OCI-M2 (cell line): ENCODE data around the gene RNF13.
A peak's percentile ranks its signal among the peaks of the same experiment; 100 is the strongest.
"Not testable (repeated sequence)": the region's sequence is repeated elsewhere in the genome, so short reads cannot be mapped to it uniquely, and the experiment has no call there.

ENCODE experiments used
- DNase-seq: peaks from one replicate; lab custom pipeline; 2025; ENCODE audit not compliant: unreplicated experiment; lab: John Stamatoyannopoulos, UW

RNF13 gene

GRCh38 chr3:149949181-149949580 is 136.2 kb downstream of the RNF13 start:
- DNase-seq = no peak

GRCh38 chr3:149954812-149955211 is 141.8 kb downstream of the RNF13 start:
- DNase-seq = no peak

DNA sequence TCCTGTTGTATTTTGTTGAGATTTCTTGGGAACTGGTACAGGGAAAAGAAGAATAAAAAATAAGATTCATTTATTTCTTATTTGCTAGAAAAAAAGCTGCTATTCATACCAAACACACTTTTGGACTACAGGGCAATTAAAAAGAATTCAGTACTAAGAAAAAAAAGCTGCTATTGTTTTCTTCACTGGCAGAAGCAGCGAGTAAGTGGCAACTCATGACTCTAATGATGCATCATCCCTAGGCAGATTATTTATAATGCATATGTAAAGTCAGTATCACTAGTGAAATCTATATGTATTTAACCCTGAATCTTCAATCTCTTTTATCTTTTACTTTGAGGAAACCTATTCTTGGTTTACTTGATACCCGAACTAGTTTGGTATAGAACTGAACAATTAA is 142.4 kb downstream of the RNF13 start:
- no peak for DNase-seq

DNA sequence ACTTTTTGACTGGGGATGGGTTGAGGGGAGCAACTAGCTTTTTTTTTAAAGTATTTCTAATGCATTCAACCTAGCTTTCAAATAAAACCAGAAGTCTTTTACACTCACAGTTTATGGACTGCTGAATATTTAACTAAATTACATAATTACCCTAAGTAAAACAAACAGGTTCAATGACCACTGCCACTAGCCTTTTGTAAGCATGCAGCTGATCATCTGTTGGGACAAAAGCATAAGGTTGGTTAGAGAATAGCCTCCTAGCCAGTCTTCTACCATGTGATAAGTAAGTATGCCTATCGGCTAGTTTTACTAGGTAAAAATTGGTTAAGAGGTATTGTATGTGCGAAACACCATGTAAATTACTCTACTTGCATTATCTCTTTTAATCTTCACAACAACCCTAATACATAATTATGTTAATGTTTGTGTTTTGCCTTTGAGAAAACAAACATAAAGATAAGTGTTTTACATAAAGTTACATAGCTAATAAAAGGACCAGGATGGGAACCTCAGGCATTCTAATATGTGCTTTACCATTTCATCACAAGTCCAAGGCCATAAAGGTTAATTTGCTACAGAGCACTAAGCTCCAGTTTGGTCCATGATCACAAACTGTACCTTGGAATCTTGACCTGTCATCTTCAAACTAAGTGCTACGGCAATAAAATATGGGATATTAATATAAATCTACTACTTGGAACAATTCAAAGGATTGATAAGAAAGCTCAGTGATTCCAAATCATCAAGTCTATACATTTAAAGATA is 144.5 kb downstream of the RNF13 start:
- no peak for DNase-seq

GRCh38 chr3:149958171-149958796 is 145.3 kb downstream of the RNF13 start:
- no peak for DNase-seq

DNA sequence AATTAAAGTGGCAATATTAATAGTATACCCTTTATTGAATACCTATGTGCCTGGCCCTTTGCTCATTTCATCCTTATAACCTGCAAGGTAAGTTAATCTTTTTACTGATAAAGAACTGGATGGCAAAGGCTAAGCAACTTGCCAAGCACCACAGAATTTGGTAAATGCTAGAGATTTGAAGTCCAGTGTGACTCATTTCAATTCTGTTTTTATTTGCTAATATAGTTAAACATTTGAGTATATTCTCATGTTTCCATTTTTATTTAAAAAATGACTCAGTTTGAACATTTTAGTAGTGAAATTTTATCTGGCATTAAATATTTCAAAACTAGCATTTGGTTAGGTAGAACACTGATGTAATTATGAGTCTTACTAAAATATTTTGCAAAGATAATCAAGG is 146.4 kb downstream of the RNF13 start:
- DNase-seq = no peak

- no peak for DNase-seq
These were observed 150.5 kb downstream of the RNF13 start for GRCh38 chr3:149963485-149963884.

DNA sequence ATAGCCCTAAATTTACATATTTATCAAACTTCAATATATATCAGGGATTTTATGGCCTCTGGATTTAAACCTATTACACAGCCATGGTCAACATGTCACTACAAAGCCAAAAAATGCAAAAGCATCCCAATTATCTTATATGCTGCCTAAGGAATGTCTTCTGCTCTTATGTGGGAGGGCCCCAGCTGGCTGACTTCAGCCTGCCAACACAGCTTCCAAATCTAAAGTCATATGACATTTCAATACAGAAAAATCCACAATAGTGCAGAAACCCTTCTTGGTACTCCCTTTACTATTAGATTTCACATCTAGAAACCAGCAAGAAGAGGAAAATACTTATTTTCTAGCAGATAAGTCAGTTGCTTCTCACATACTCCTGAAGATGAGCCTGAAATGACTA is 151.3 kb downstream of the RNF13 start:
- no peak for DNase-seq

- DNase-seq = no peak
These were observed 152.3 kb downstream of the RNF13 start for GRCh38 chr3:149965278-149965677.

GRCh38 chr3:149967086-149967685 is 154.2 kb downstream of the RNF13 start:
- DNase-seq = peak; percentile 2

DNA sequence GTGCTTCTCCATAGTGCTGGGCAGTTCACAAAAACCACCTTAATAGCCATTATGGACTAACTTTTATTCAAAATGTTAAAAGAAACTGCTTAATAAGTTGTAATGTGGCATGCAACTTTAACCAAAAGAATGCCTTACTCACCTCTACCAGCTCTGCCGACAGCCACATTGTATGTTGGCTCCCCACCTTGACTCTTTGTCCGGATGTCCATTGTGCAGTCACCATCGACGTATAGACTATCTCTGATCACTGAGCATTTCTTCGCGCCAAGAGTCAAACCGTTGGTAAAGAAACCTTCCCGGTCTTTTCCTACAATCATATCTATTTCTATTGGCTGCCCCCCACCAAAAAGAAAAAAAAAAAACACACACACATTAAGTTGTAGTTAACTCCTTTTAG is 155.2 kb downstream of the RNF13 start:
- no peak for DNase-seq

GRCh38 chr3:149969110-149969939 is 156.3 kb downstream of the RNF13 start:
- no peak for DNase-seq

DNA sequence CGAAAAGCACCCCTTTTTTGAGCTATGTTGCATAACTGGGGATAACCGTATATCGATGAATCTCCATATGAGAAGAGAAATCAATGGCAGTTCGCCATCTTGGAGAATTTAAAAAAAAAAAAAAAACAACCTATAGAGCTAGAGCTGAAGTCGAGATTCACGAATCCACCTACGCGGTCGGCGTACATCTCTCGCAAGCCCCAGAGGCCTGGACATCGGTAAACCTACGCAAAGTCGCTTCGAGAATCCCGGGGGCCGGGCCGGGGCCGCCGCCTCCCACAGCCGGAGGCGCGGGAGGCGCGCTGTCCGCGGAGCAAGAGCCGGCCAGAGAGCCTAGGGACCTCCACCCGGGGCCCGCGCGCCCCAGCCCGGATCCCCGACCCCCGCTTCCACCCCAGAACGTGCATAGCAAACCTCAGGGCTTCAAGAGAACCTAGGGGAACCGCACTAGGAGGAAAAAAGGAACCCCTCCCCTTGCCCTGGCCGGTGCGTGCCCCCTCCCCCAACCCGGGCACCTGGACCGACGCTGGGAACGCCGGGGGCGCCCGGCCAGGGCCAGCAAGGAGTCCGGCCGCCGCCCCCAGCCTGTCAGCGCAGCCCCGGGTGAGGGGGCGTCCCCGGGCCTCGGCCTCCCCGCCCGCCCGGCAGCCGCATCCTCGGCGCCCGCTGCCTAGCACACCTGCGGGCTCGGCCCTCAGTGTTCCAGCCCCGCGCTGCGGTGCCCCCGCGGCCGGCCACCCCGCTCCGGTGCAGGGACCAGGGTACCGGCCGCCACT is 157.1 kb downstream of the RNF13 start:
- DNase-seq = no peak

DNA sequence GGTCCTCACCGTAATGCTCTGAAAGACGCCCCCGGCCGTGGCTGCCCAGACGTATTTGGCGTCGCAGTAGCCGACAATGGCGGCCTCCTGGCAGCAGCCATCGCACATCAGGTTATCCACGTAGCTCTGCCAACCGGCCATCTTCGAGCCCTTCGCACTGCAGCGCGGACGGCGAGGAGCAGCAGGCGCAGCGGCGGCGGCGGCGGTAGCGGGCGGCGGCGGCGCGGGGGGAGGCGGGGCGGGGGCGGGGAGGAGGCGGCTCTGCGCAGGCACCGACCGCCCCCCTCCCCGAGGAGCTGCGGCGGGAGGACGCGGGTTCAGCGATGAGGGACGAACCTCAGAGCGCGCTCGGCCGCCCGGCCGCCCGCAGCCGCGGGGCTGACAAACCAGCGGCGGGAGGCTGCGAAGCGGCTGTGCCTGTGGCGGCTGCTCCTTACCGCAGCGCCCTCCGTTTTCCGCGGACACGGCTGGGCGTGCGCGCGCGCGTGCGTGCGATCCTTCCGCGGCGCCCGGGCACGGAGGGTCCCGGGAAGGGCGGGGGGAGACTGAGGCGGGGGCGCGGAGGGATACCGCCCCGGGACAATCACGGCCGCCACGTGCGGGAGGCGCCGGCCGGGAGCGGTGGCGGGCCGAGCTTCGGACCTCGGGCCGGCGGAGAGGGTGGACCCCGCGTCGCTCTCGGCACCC is 157.8 kb downstream of the RNF13 start, which contains the start of gene PFN2:
Gene PFN2 (minus strand): TSS at position 180 of the 687 bp plus-strand sequence. CDS start 39 bp downstream, at position 141.
- DNase-seq = no peak

GRCh38 chr3:149971403-149972075 is 158.5 kb downstream of the RNF13 start:
- DNase-seq = no peak

- no peak for DNase-seq
These were observed 162.9 kb downstream of the RNF13 start for GRCh38 chr3:149975919-149976318.

- DNase-seq = no peak
These were observed 164.4 kb downstream of the RNF13 start for GRCh38 chr3:149977386-149977785.

- not testable (repeated sequence) for DNase-seq
These were observed 169.0 kb downstream of the RNF13 start for GRCh38 chr3:149981979-149982378.

GRCh38 chr3:149983053-149983452 is 170.0 kb downstream of the RNF13 start:
- DNase-seq = not testable (repeated sequence)
